DND-41 (cell line): Measurements from ENCODE around the gene ALG10B.
"Not testable (repeated sequence)": the region's sequence is repeated elsewhere in the genome, so short reads cannot be mapped to it uniquely, and the experiment has no call there.

ENCODE experiments used
- EZH2 ChIP-seq: IDR thresholded peaks from 3 replicates; pipeline ENCODE4 v1.6.1; 2012; ENCODE audit warnings: borderline replicate concordance, low read depth, mild to moderate bottlenecking, moderate library complexity, low read length, inconsistent platforms; ENCODE audit not compliant: severe bottlenecking
- TF ChIP-seq, protein P1 (sequence below): IDR thresholded peaks from 2 replicates; pipeline ENCODE4 v1.5.1; 2012; ENCODE audit warnings: borderline replicate concordance, low read length, moderate library complexity, mild to moderate bottlenecking; ENCODE audit not compliant: poor library complexity, severe bottlenecking; ENCODE audit errors: extremely low read depth

GRCh38 chr12:38321966-38322365 lies 5.4 kb downstream of the ALG10B start:
- TF ChIP-seq, protein P1, sequence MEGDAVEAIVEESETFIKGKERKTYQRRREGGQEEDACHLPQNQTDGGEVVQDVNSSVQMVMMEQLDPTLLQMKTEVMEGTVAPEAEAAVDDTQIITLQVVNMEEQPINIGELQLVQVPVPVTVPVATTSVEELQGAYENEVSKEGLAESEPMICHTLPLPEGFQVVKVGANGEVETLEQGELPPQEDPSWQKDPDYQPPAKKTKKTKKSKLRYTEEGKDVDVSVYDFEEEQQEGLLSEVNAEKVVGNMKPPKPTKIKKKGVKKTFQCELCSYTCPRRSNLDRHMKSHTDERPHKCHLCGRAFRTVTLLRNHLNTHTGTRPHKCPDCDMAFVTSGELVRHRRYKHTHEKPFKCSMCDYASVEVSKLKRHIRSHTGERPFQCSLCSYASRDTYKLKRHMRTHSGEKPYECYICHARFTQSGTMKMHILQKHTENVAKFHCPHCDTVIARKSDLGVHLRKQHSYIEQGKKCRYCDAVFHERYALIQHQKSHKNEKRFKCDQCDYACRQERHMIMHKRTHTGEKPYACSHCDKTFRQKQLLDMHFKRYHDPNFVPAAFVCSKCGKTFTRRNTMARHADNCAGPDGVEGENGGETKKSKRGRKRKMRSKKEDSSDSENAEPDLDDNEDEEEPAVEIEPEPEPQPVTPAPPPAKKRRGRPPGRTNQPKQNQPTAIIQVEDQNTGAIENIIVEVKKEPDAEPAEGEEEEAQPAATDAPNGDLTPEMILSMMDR, result not testable (repeated sequence)
- TF ChIP-seq EZH2, result not testable (repeated sequence)
